Umbilical cord (tissue), 2 donors: ENCODE data around the gene CEMP1. TPM values are rescaled to one million over a fixed set of nuclear protein-coding genes. Genes with fewer than 3 reads are reported as not detected.
"Not testable (repeated sequence)": the region's sequence is repeated elsewhere in the genome, so short reads cannot be mapped to it uniquely, and the experiment has no call there.

Experiments
- DNase-seq: peaks from one replicate; pipeline ENCODE4 v3.0.0-alpha.2; 2015; ENCODE audit warnings: low spot score
- total RNA-seq: library from RNA; depleted of rRNA; stranded (reverse); fragments of >200 nt; gene quantifications from one replicate; pipeline ENCODE4 v1.2.3, GENCODE V29; 2014; ENCODE audit warnings: low replicate concordance; ENCODE audit not compliant: insufficient read depth

Gene CEMP1
- 0.96 TPM for total RNA-seq

- no peak for DNase-seq
Observed at GRCh38 chr16:2531371-2531695, at the start of gene CEMP1. Gene CEMP1 (minus strand): TSS chr16:2531408. CDS start chr16:2531073, 335 bp downstream.

GRCh38 chr16:2580818-2581217 is 49.6 kb upstream of the CEMP1 start:
- not testable (repeated sequence) for DNase-seq

- not testable (repeated sequence) for DNase-seq
Observed at GRCh38 chr16:2580143-2580542, 48.9 kb upstream of the CEMP1 start.

GRCh38 chr16:2578905-2579304 is 47.7 kb upstream of the CEMP1 start:
- DNase-seq = not testable (repeated sequence)

GRCh38 chr16:2577044-2577443 is 45.8 kb upstream of the CEMP1 start:
- not testable (repeated sequence) for DNase-seq

- not testable (repeated sequence) for DNase-seq
Observed at GRCh38 chr16:2575839-2576238, 44.6 kb upstream of the CEMP1 start.

- DNase-seq = not testable (repeated sequence)
Observed at GRCh38 chr16:2572704-2573103, 41.5 kb upstream of the CEMP1 start.

- not testable (repeated sequence) for DNase-seq
Observed at GRCh38 chr16:2568573-2568972, 37.4 kb upstream of the CEMP1 start.

GRCh38 chr16:2567506-2567905 is 36.3 kb upstream of the CEMP1 start:
- not testable (repeated sequence) for DNase-seq

- DNase-seq = not testable (repeated sequence)
Observed at GRCh38 chr16:2560798-2561133, 29.6 kb upstream of the CEMP1 start.

GRCh38 chr16:2560131-2560797 is 29.1 kb upstream of the CEMP1 start:
- DNase-seq = not testable (repeated sequence)

- not testable (repeated sequence) for DNase-seq
Observed at GRCh38 chr16:2557150-2557549, 25.9 kb upstream of the CEMP1 start.

- DNase-seq = not testable (repeated sequence)
Observed at GRCh38 chr16:2554709-2555425, 23.7 kb upstream of the CEMP1 start.

GRCh38 chr16:2551420-2551889 is 20.2 kb upstream of the CEMP1 start:
- peak; percentile 27 for DNase-seq

GRCh38 chr16:2550283-2550878 is 19.2 kb upstream of the CEMP1 start:
- not testable (repeated sequence) for DNase-seq

- not testable (repeated sequence) for DNase-seq
Observed at GRCh38 chr16:2543771-2544170, 12.6 kb upstream of the CEMP1 start.

GRCh38 chr16:2541409-2541808 is 10.2 kb upstream of the CEMP1 start:
- DNase-seq = not testable (repeated sequence)

GRCh38 chr16:2540912-2541311 is 9.7 kb upstream of the CEMP1 start:
- DNase-seq = not testable (repeated sequence)

GRCh38 chr16:2539845-2540458 is 8.7 kb upstream of the CEMP1 start:
- not testable (repeated sequence) for DNase-seq

GRCh38 chr16:2539192-2539844 is 8.1 kb upstream of the CEMP1 start:
- DNase-seq = not testable (repeated sequence)
